ENCODE data around the gene ZNRF2.

ZNRF2 gene

DNA sequence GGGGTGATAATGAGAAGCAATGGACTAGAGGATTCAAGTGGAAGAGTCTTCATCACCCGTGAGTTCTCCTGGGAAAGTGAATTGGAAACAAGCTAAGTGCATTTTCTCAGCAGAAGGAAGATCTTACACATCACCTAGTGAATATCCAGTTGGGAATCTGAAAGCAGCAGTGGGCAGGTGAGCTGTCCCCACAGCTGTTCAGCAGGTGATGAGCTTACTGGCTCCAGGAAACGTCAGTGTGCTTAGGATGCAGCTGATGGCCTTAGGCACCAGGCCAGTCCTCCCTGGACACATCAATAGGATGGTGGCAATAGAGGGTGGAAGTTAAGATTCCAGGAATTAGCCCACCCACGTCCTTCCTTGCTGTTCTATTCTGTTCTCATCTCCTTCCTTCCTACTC lies 127.5 kb downstream of the ZNRF2 start:
- DNase-seq (ENCODE audit: low spot score) = no peak

DNA sequence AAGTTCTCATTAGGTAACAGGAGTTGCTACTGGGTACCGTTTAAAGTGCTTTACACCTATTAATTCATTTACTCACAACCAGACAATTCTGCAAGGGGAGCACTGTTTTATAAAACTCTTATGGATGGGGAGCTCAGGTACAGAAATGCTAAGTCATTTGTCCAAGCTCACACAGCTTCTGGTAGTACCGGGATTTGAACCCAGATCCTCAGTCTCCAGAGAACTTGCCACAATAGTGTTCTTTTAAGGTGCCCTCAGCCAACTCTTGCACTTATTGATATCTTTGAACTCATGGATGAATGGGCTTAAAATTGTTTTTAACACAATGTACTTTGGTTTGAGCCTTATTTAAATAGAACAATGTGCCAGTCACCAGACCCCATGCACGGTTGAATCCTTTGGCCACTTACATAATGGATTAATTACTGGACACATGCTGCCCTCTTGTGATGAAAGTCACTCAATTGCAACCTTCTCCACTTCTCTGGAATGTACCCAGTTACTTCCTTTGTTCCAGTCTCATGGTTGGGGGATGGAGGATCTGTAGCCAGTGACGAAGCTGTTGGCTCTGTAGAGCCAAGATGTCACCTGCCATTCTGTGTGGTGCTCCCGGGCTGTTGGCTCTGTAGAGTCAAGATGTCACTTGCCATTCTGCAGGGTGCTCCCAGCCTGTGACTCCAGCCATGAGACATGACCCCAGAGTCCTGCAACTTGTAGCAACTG lies 128.5 kb downstream of the ZNRF2 start:
- DNase-seq (ENCODE audit: low spot score) = peak; percentile 64

DNA sequence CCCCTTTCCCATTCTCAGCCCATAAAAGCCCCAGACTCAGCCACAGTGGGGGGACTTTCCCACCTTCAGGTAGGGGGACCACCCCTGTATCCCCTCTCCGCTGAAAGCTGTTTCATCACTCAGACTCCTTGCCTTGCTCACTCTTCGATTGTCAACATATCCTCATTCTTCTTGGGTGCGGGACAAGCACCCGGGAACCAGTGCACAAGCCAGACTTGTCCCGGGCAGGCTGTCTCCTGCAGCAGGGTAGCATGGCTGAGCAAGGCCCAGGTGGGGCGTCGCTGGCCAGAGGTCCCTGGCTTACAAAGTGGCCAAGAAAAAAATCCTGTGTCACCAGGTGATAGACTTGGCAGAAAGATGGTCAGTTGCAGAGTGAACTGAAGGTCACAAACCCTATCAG lies 129.5 kb downstream of the ZNRF2 start:
- DNase-seq (ENCODE audit: low spot score) = no peak

Measured in hematopoietic multipotent progenitor cell treated with erythropoietin and hydrocortisone succinate and interleukin-3 and kit ligand, for 17 days (in vitro differentiated cells).